Keratinocyte (primary cell): ENCODE measurements around the gene PDE6A.

Experiments
- CTCF ChIP-seq, 3 experiments: IDR thresholded peaks in 1 of 3; conservative IDR thresholded peaks in 1 of 3; optimal IDR thresholded peaks in 1 of 3; 2 replicates in 2 of 3; 3 replicates in 1 of 3; pipeline versions ENCODE3 to v1.5.1; 2011; ENCODE audit warnings: low read length in 3 of 3, mild to moderate bottlenecking in 3 of 3, moderate library complexity in 2 of 3, control low read depth in 1 of 3, inconsistent platforms in 1 of 3; ENCODE audit not compliant: insufficient read depth in 2 of 3; ENCODE audit errors: extremely low read depth in 1 of 3
- EZH2 ChIP-seq: IDR thresholded peaks from one replicate; pipeline ENCODE4 v1.6.1; 2012; ENCODE audit warnings: inconsistent platforms, mild to moderate bottlenecking, low read length, moderate library complexity

DNA sequence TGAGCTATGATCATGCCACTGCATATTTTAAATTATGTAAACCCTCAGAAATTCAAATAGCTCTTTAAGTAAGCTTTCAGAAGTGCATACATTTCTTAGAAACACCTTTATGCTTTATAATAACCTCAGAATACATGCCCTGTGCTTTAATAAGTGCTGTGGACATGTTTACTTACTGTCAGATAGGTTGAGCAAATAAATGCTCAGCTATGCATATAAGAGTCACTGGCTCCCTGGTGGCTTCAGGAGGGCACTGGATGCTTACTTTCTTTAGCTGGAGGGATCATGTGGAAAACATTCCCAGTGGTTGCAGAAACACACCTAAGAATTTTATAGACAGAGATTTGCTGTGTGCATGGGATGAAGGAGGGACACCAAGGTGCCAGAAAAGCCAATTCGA, 74.4 kb downstream of the PDE6A start:
- TF ChIP-seq EZH2, result no peak
- no peak for TF ChIP-seq CTCF (optimal IDR thresholded peaks at IDR 0.05 in 1 of 3, IDR thresholded peaks at IDR 0.05 in 1 of 3, conservative IDR thresholded peaks at IDR 0.05 in 1 of 3; ENCODE audit: extremely low read depth in 1 of 3, insufficient read depth in 2 of 3, low read length in 3 of 3)
